Embryonic facial prominence (tissue), 1 donor: ENCODE measurements around the gene SLCO2B1.

Experiments used
- DNase-seq: peaks from one replicate; pipeline ENCODE4 v3.0.0-alpha.2; 2016; ENCODE audit errors: extremely low spot score

SLCO2B1 gene

GRCh38 chr11:75161506-75162095 is 10.7 kb downstream of the SLCO2B1 start:
- DNase-seq = no peak

- no peak for DNase-seq
These were observed 12.0 kb downstream of the SLCO2B1 start for GRCh38 chr11:75162954-75163353.

- DNase-seq = no peak
These were observed 13.3 kb downstream of the SLCO2B1 start for GRCh38 chr11:75163921-75164849.

GRCh38 chr11:75165721-75166120 is 14.8 kb downstream of the SLCO2B1 start:
- DNase-seq = no peak

GRCh38 chr11:75166791-75167190 is 15.9 kb downstream of the SLCO2B1 start:
- DNase-seq = no peak

GRCh38 chr11:75167617-75168016 is 16.7 kb downstream of the SLCO2B1 start:
- no peak for DNase-seq

GRCh38 chr11:75169101-75169885 is 18.4 kb downstream of the SLCO2B1 start:
- no peak for DNase-seq

GRCh38 chr11:75170516-75171201 is 19.8 kb downstream of the SLCO2B1 start:
- no peak for DNase-seq

GRCh38 chr11:75173336-75173735 is 22.4 kb downstream of the SLCO2B1 start:
- DNase-seq = no peak

GRCh38 chr11:75174781-75175370 is 24.0 kb downstream of the SLCO2B1 start:
- DNase-seq = no peak

GRCh38 chr11:75182664-75183063 is 31.8 kb downstream of the SLCO2B1 start:
- DNase-seq = no peak

- DNase-seq = no peak
These were observed 33.1 kb downstream of the SLCO2B1 start for GRCh38 chr11:75184051-75184450.

- no peak for DNase-seq
These were observed 34.0 kb downstream of the SLCO2B1 start for GRCh38 chr11:75184757-75185425.

- no peak for DNase-seq
These were observed 35.0 kb downstream of the SLCO2B1 start for GRCh38 chr11:75185866-75186265.

- DNase-seq = no peak
These were observed 36.1 kb downstream of the SLCO2B1 start for GRCh38 chr11:75186999-75187398.

- DNase-seq = no peak
These were observed 37.8 kb downstream of the SLCO2B1 start for GRCh38 chr11:75188671-75189070.

GRCh38 chr11:75189108-75189507 is 38.2 kb downstream of the SLCO2B1 start:
- DNase-seq = no peak

- no peak for DNase-seq
These were observed 39.0 kb downstream of the SLCO2B1 start for GRCh38 chr11:75189911-75190310.

GRCh38 chr11:75190652-75191329 is 39.9 kb downstream of the SLCO2B1 start:
- DNase-seq = no peak

GRCh38 chr11:75191330-75191717 is 40.4 kb downstream of the SLCO2B1 start:
- DNase-seq = no peak
